NB4 (cell line): ENCODE results near the gene PKNOX2.

ENCODE experiments used
- CTCF ChIP-seq: IDR thresholded peaks from one replicate; pipeline ENCODE4 v1.5.1; 2012; ENCODE audit warnings: low read depth, low read length
- MAX ChIP-seq: IDR thresholded peaks from 2 replicates; pipeline ENCODE4 v1.6.1; 2011; ENCODE audit warnings: low read depth, low read length
- MYC ChIP-seq: IDR thresholded peaks from 2 replicates; pipeline ENCODE4 v1.6.1; 2011; ENCODE audit warnings: low read depth, low read length
- POLR2A ChIP-seq: IDR thresholded peaks from 2 replicates; pipeline ENCODE4 v1.6.1; 2011; ENCODE audit warnings: mild to moderate bottlenecking; ENCODE audit not compliant: insufficient read length; ENCODE audit errors: extremely low read depth

GRCh38 chr11:125372911-125373310, 208.4 kb downstream of the PKNOX2 start:
- no peak for TF ChIP-seq CTCF
- TF ChIP-seq MAX = no peak
- no peak for TF ChIP-seq POLR2A
- TF ChIP-seq MYC = no peak
